ENCODE results near the gene NR4A1. TPM values are rescaled to one million over a fixed set of nuclear protein-coding genes. Genes with fewer than 3 reads are reported as not detected.
A peak's percentile ranks its signal among the peaks of the same experiment; 100 is the strongest.

The NR4A1 gene
- total and polyA plus RNA-seq, 4 experiments from 2014 or later: 1.1 to 1.3 (median 1.3) TPM

DNA sequence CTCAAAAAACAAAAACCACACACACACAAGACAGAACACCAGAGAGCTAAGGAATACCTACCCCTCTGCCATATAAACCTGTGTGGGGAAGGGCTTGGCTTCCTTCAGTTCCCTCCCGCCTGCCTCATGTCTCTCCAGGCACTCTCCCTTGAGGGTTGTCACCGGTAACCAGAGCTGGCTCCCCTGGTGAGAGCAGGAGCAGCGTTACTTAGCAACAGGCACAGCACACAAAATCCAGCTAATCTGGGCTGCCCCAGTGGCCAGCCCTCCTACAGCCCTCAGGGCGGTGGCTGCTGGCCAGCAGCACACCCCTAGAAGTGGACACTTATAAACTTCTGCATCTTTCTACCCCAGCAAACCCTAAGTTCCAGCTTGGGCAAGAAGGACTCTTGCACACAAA, 21.6 kb upstream of the NR4A1 start:
- H3K27ac Mint-ChIP-seq: peak overlapping the region in 3 of 7 donors; percentile 7 to 70 (median 47)
- no peaks in the 10 kb centered on the region for H3K36me3 ChIP-seq (ENCODE audit: insufficient read depth, low read length)
- intact Hi-C loops (cut with micrococcal nuclease): no loop called here
- H3K27me3 Mint-ChIP-seq: no peaks in the 10 kb centered on the region
- H3K27ac ChIP-seq (ENCODE audit: low read depth, low read length): no peak overlapping the region
- H3K27me3 ChIP-seq (ENCODE audit: insufficient read depth, low read length): no peaks in the 10 kb centered on the region
- CTCF ChIA-PET (ENCODE audit: partially characterized antibody): interaction anchor here (1.1 to 20.6 kb wide), 6 partner anchors 9 to 92 kb away, joined by 3 to 1048 read pairs (median 35); partner anchors contain the start of genes ATG101, SMIM41 and TAMALIN
- no peak for DNase-seq
- H3K4me3 Mint-ChIP-seq: no peak overlapping the region
- no peak overlapping the region for H3K4me3 ChIP-seq (ENCODE audit: low read length in 2 of 2)
- peaks cover 19 to 46% (median 32%) of the 10 kb centered on the region in 4 donors for H3K4me1 Mint-ChIP-seq
- no peaks in the 10 kb centered on the region for H3K9me3 ChIP-seq (ENCODE audit: control insufficient read depth in 1 of 2, low read length in 2 of 2)
- H3K36me3 Mint-ChIP-seq: peaks cover 0 to 2% of the 10 kb centered on the region in 2 donors
- peaks cover 0 to 2% (median 0%) of the 10 kb centered on the region in 8 donors for H3K9me3 Mint-ChIP-seq
- POLR2A ChIA-PET (ENCODE audit: partially characterized antibody): interaction anchor here (1.6 kb wide), 1 partner anchor 21 kb away, joined by 3 read pairs; the partner anchor contains the start of gene NR4A1
- H3K4me1 ChIP-seq (ENCODE audit: insufficient read depth, low read length): peaks cover 34% of the 10 kb centered on the region

DNA sequence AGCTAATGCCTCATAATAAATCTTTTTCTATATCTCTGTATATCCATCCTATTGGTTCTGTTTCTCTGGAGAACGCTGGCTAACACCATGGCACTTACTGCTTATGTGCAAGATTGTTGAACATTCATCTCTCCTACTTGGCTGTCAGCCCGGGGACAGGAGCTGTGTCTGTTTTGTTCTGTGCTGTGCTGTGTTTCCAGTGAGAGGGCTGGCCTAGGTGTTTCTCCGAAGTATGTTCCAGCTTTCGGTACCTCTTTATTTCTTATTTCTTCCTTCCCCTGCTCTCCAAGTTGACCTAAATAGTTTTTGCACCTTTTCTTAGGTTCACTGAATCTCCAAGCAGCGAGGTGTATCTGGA, 18.8 kb upstream of the NR4A1 start:
- DNase-seq: peak in 1 of 5 donors; percentile 43
- ChIA-PET CTCF (ENCODE audit: partially characterized antibody) (interaction anchor here (0.9 to 20.6 kb wide), 11 partner anchors 7 to 84 kb away, joined by 3 to 1048 read pairs (median 9); partner anchors contain the start of genes ATG101, NR4A1, SMIM41 and TAMALIN), POLR2A (ENCODE audit: partially characterized antibody) (interaction anchor here (1.1 to 3.7 kb wide), 8 partner anchors 9 to 51 kb away, joined by 3 to 21 read pairs (median 8); partner anchors contain the start of genes ATG101 and NR4A1)
- peak overlapping the region; percentile 54 for H3K27ac ChIP-seq (ENCODE audit: low read depth, low read length)
- H3K27me3 ChIP-seq (ENCODE audit: insufficient read depth, low read length): no peaks in the 10 kb centered on the region
- Mint-ChIP-seq H3K4me1 (peaks cover 13 to 44% (median 23%) of the 10 kb centered on the region in 4 donors), H3K27ac (peak overlapping the region; percentile 86 to 98 (median 96)), H3K36me3 (no peaks in the 10 kb centered on the region), H3K9me3 (peaks cover 0 to 2% (median 0%) of the 10 kb centered on the region in 8 donors), H3K4me3 (peak overlapping the region; percentile 68 to 87 (median 79)), H3K27me3 (no peaks in the 10 kb centered on the region)
- intact Hi-C loops (cut with micrococcal nuclease): no loop called here
- H3K36me3 ChIP-seq (ENCODE audit: insufficient read depth, low read length): no peaks in the 10 kb centered on the region
- H3K4me1 ChIP-seq (ENCODE audit: insufficient read depth, low read length): peaks cover 28% of the 10 kb centered on the region
- no peaks in the 10 kb centered on the region for H3K9me3 ChIP-seq (ENCODE audit: control insufficient read depth in 1 of 2, low read length in 2 of 2)
- H3K4me3 ChIP-seq (ENCODE audit: low read length in 2 of 2): peak overlapping the region in 1 of 2 donors; percentile 3

DNA sequence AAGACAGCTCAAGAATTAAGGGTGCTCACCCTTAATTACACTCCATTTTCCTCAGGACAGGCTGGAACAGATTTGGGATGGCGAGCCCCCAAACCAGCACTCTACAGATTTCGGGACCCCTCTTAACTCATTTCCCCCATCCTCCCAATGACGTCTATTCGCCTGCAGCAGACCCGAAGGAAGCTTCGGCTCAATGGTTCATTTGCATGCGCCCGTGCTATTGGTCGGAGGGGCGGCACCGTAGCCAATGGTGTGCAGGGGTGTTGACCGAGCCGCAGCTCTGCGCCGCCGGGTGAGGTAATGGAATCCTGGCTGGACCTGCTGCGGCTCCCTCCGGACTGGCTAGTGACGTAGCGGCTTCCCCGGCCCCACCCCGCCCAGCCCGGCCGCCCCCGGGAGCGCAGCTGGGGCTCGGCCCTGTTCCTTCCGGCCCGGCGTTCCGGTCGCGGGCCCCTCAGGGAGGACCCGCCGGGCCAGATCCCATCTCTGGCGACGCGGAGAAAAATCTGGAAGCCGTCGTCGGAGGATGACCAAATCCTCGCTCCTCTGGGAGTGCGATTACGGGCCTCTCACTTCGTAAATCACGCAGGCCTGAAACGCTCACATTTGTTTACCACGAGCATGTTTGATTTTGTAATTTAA, 18.3 kb upstream of the NR4A1 start:
- peak overlapping the region; percentile 3 to 36 for H3K4me3 ChIP-seq (ENCODE audit: low read length in 2 of 2)
- H3K27ac ChIP-seq (ENCODE audit: low read depth, low read length): peak overlapping the region; percentile 54
- H3K36me3 ChIP-seq (ENCODE audit: insufficient read depth, low read length): no peaks in the 10 kb centered on the region
- peak overlapping the region; percentile 86 to 98 (median 96) for H3K27ac Mint-ChIP-seq
- intact Hi-C loops (cut with micrococcal nuclease): loop anchor here (1.0 kb wide), 3 partner anchors 10 to 36 kb away; partner anchors contain the start of genes ATG101 and NR4A1
- CTCF ChIA-PET (ENCODE audit: partially characterized antibody): interaction anchor here (0.9 to 20.6 kb wide), 11 partner anchors 8 to 84 kb away, joined by 3 to 1048 read pairs (median 9); partner anchors contain the start of genes ATG101, NR4A1, SMIM41 and TAMALIN
- POLR2A ChIA-PET (ENCODE audit: partially characterized antibody): interaction anchor here (1.1 to 3.7 kb wide), 8 partner anchors 9 to 50 kb away, joined by 3 to 21 read pairs (median 8); partner anchors contain the start of genes ATG101 and NR4A1
- peaks cover 31% of the 10 kb centered on the region for H3K4me1 ChIP-seq (ENCODE audit: insufficient read depth, low read length)
- H3K36me3 Mint-ChIP-seq: no peaks in the 10 kb centered on the region
- H3K9me3 ChIP-seq (ENCODE audit: control insufficient read depth in 1 of 2, low read length in 2 of 2): no peaks in the 10 kb centered on the region
- H3K27me3 Mint-ChIP-seq: no peaks in the 10 kb centered on the region
- DNase-seq: peak; percentile 81 to 95 (median 85)
- no peaks in the 10 kb centered on the region for H3K27me3 ChIP-seq (ENCODE audit: insufficient read depth, low read length)
- H3K4me1 Mint-ChIP-seq: peaks cover 13 to 44% (median 25%) of the 10 kb centered on the region in 4 donors
- H3K9me3 Mint-ChIP-seq: peaks cover 0 to 2% (median 0%) of the 10 kb centered on the region in 8 donors
- peak overlapping the region; percentile 68 to 87 (median 82) for H3K4me3 Mint-ChIP-seq

GRCh38 chr12:52033446-52034140, 17.6 kb upstream of the NR4A1 start:
- Mint-ChIP-seq H3K27me3 (no peaks in the 10 kb centered on the region), H3K27ac (peak overlapping the region; percentile 86 to 97 (median 96)), H3K4me3 (peak overlapping the region; percentile 68 to 87 (median 78)), H3K9me3 (peaks cover 0 to 2% (median 0%) of the 10 kb centered on the region in 8 donors), H3K36me3 (no peaks in the 10 kb centered on the region), H3K4me1 (peaks cover 13 to 49% (median 30%) of the 10 kb centered on the region in 4 donors)
- H3K36me3 ChIP-seq (ENCODE audit: insufficient read depth, low read length): no peaks in the 10 kb centered on the region
- ChIA-PET CTCF (ENCODE audit: partially characterized antibody) (interaction anchor here (1.2 to 20.6 kb wide), 12 partner anchors 8 to 90 kb away, joined by 3 to 1048 read pairs (median 9); partner anchors contain the start of genes ATG101, NR4A1, SMIM41 and TAMALIN), POLR2A (ENCODE audit: partially characterized antibody) (interaction anchor here (1.1 to 3.7 kb wide), 8 partner anchors 10 to 50 kb away, joined by 3 to 21 read pairs (median 8); partner anchors contain the start of genes ATG101 and NR4A1)
- peak overlapping the region; percentile 3 to 36 for H3K4me3 ChIP-seq (ENCODE audit: low read length in 2 of 2)
- H3K27ac ChIP-seq (ENCODE audit: low read depth, low read length): peak overlapping the region; percentile 54
- intact Hi-C loops (cut with micrococcal nuclease): loop anchor here (1.0 kb wide), 3 partner anchors 10 to 36 kb away; partner anchors contain the start of genes ATG101 and NR4A1
- H3K9me3 ChIP-seq (ENCODE audit: control insufficient read depth in 1 of 2, low read length in 2 of 2): no peaks in the 10 kb centered on the region
- no peak for DNase-seq
- H3K4me1 ChIP-seq (ENCODE audit: insufficient read depth, low read length): peaks cover 31% of the 10 kb centered on the region
- no peaks in the 10 kb centered on the region for H3K27me3 ChIP-seq (ENCODE audit: insufficient read depth, low read length)

- no peaks in the 10 kb centered on the region for H3K9me3 ChIP-seq (ENCODE audit: control insufficient read depth in 1 of 2, low read length in 2 of 2)
- H3K4me1 Mint-ChIP-seq: peaks cover 13 to 65% (median 32%) of the 10 kb centered on the region in 4 donors
- H3K27me3 Mint-ChIP-seq: no peaks in the 10 kb centered on the region
- CTCF ChIA-PET (ENCODE audit: partially characterized antibody): interaction anchor here (1.5 to 11.2 kb wide), 2 partner anchors 10 kb away, joined by 14 to 89 read pairs; no protein-coding TSS in a partner anchor
- peak overlapping the region in 4 of 8 donors; percentile 17 to 59 (median 36) for H3K4me3 Mint-ChIP-seq
- H3K27ac ChIP-seq (ENCODE audit: low read depth, low read length): no peak overlapping the region
- POLR2A ChIA-PET (ENCODE audit: partially characterized antibody): interaction anchor here (0.9 to 3.7 kb wide), 2 partner anchors 10 to 12 kb away, joined by 3 to 10 read pairs; no protein-coding TSS in a partner anchor
- peak overlapping the region; percentile 85 to 96 (median 91) for H3K27ac Mint-ChIP-seq
- no peak overlapping the region for H3K4me3 ChIP-seq (ENCODE audit: low read length in 2 of 2)
- no peaks in the 10 kb centered on the region for H3K27me3 ChIP-seq (ENCODE audit: insufficient read depth, low read length)
- no peaks in the 10 kb centered on the region for H3K36me3 Mint-ChIP-seq
- H3K9me3 Mint-ChIP-seq: peaks cover 0 to 2% (median 0%) of the 10 kb centered on the region in 8 donors
- intact Hi-C loops (cut with micrococcal nuclease): no loop called here
- no peak for DNase-seq
- H3K4me1 ChIP-seq (ENCODE audit: insufficient read depth, low read length): peaks cover 31% of the 10 kb centered on the region
- no peaks in the 10 kb centered on the region for H3K36me3 ChIP-seq (ENCODE audit: insufficient read depth, low read length)
Observed at GRCh38 chr12:52035190-52035589, 16.1 kb upstream of the NR4A1 start.

DNA sequence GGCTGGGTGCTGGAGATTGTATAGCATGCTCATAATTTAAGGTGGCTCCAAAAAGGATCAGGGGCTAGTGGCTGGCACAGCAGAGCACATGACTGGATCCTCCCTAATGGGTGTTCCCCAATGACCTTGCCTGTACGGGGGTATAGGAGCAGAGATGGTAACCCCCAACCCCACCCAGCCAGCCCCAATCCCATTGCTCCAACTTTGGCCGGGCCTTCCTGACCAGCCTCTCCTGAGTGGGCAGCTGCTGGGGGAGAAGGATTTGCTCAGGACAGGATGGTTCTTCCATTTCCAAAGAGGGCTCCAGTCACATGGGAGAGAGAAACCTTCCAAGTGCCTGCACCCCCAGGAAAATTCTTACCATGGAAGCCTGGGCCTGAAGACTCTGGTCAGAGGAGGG, 15.3 kb upstream of the NR4A1 start:
- H3K27ac ChIP-seq (ENCODE audit: low read depth, low read length): peak overlapping the region; percentile 57
- no peaks in the 10 kb centered on the region for H3K27me3 ChIP-seq (ENCODE audit: insufficient read depth, low read length)
- no peak for DNase-seq
- H3K4me3 Mint-ChIP-seq: peak overlapping the region; percentile 12 to 85 (median 72)
- peaks cover 0 to 2% (median 0%) of the 10 kb centered on the region in 8 donors for H3K9me3 Mint-ChIP-seq
- H3K36me3 ChIP-seq (ENCODE audit: insufficient read depth, low read length): no peaks in the 10 kb centered on the region
- no peaks in the 10 kb centered on the region for H3K36me3 Mint-ChIP-seq
- ChIA-PET CTCF (ENCODE audit: partially characterized antibody) (interaction anchor here (0.9 to 11.2 kb wide), 5 partner anchors 7 to 49 kb away, joined by 3 to 89 read pairs (median 3); no protein-coding TSS in a partner anchor), POLR2A (ENCODE audit: partially characterized antibody) (interaction anchor here (0.9 to 2.3 kb wide), 5 partner anchors 8 to 34 kb away, joined by 3 to 12 read pairs (median 7); partner anchors contain the start of genes ATG101 and NR4A1)
- H3K27me3 Mint-ChIP-seq: no peaks in the 10 kb centered on the region
- no peaks in the 10 kb centered on the region for H3K9me3 ChIP-seq (ENCODE audit: control insufficient read depth in 1 of 2, low read length in 2 of 2)
- H3K27ac Mint-ChIP-seq: peak overlapping the region; percentile 85 to 94 (median 93)
- peaks cover 13 to 72% (median 32%) of the 10 kb centered on the region in 4 donors for H3K4me1 Mint-ChIP-seq
- peaks cover 31% of the 10 kb centered on the region for H3K4me1 ChIP-seq (ENCODE audit: insufficient read depth, low read length)
- no peak overlapping the region for H3K4me3 ChIP-seq (ENCODE audit: low read length in 2 of 2)
- intact Hi-C loops (cut with micrococcal nuclease): loop anchor here (1.0 kb wide), 1 partner anchor 11 kb away; no protein-coding TSS in a partner anchor

Measured in CD4-positive, alpha-beta memory T cell (primary cell).